HepG2 (cell line): ENCODE measurements around the gene NUBPL. TPM values are rescaled to one million over a fixed set of nuclear protein-coding genes. Genes with fewer than 3 reads are reported as not detected.

Experiments used
- ATF7 ChIP-seq, 2 experiments: fragments of 450-650 bp in 1 of 2; sonication (generic) in 1 of 2; formaldehyde crosslinking in 1 of 2; IDR thresholded peaks; 2 replicates each; pipeline versions ENCODE4 v1.4.0 to v1.6.1; 2016 to 2020; ENCODE audit warnings: antibody characterized with exemption in 1 of 2, mild to moderate bottlenecking in 1 of 2, missing genetic modification reagents in 1 of 2
- CEBPG ChIP-seq: IDR thresholded peaks from 2 replicates; pipeline ENCODE4 v1.6.1; 2016
- ESRRA ChIP-seq: sonication (generic); formaldehyde crosslinking; IDR thresholded peaks from 2 replicates; pipeline ENCODE4 v1.5.1; 2020; ENCODE audit warnings: mild to moderate bottlenecking, low read depth, missing genetic modification reagents
- FOXA3 ChIP-seq: IDR thresholded peaks from 2 replicates; pipeline ENCODE4 v1.6.1; 2016; ENCODE audit warnings: missing genetic modification reagents, missing compliant biosample characterization
- GABPB1 ChIP-seq: IDR thresholded peaks from 2 replicates; pipeline ENCODE4 v1.6.1; 2016; ENCODE audit warnings: mild to moderate bottlenecking, missing genetic modification reagents, moderate library complexity, missing compliant biosample characterization
- HNF4A ChIP-seq: sonication (generic); formaldehyde crosslinking; IDR thresholded peaks from 2 replicates; pipeline ENCODE4 v1.4.0; 2020; ENCODE audit warnings: missing genetic modification reagents
- MAF1 ChIP-seq: sonication (generic); formaldehyde crosslinking; IDR thresholded peaks from 2 replicates; pipeline ENCODE4 v1.5.0; 2020; ENCODE audit warnings: missing genetic modification reagents, borderline replicate concordance
- NFATC3 ChIP-seq: sonication (generic); formaldehyde crosslinking; IDR thresholded peaks from 2 replicates; pipeline ENCODE4 v1.5.1; 2020; ENCODE audit warnings: mild to moderate bottlenecking, missing genetic modification reagents
- NFKB2 ChIP-seq: sonication (generic); formaldehyde crosslinking; IDR thresholded peaks from 2 replicates; pipeline ENCODE4 v1.4.0; 2020; ENCODE audit warnings: missing genetic modification reagents, borderline replicate concordance
- PBX3 ChIP-seq: sonication (generic); formaldehyde crosslinking; IDR thresholded peaks from 2 replicates; pipeline ENCODE4 v1.8.1; 2023; ENCODE audit warnings: missing genetic modification reagents, inconsistent platforms, borderline replicate concordance
- PRMT3 ChIP-seq: sonication (generic); formaldehyde crosslinking; IDR thresholded peaks from 2 replicates; pipeline ENCODE4 v1.8.1; 2022; ENCODE audit warnings: low read depth, mild to moderate bottlenecking, moderate library complexity, missing genetic modification reagents, borderline replicate concordance
- REXO4 ChIP-seq: sonication (generic); formaldehyde crosslinking; IDR thresholded peaks from 2 replicates; pipeline ENCODE4 v1.8.0; 2022; ENCODE audit warnings: missing genetic modification reagents, mild to moderate bottlenecking, borderline replicate concordance
- STAG1 ChIP-seq: sonication (generic); formaldehyde crosslinking; IDR thresholded peaks from 2 replicates; pipeline ENCODE4 v1.4.0; 2020; ENCODE audit warnings: missing genetic modification reagents
- ZC3H4 ChIP-seq: sonication (generic); formaldehyde crosslinking; IDR thresholded peaks from 2 replicates; pipeline ENCODE4 v1.4.0; 2020; ENCODE audit warnings: missing genetic modification reagents, borderline replicate concordance
- ZFP62 ChIP-seq: sonication (generic); formaldehyde crosslinking; IDR thresholded peaks from 2 replicates; pipeline ENCODE4 v1.4.0; 2020; ENCODE audit warnings: missing genetic modification reagents
- ZNF251 ChIP-seq: sonication (generic); formaldehyde crosslinking; IDR thresholded peaks from 2 replicates; pipeline ENCODE4 v1.9.0; 2021; ENCODE audit warnings: mild to moderate bottlenecking, missing genetic modification reagents
- ZNF670 ChIP-seq: sonication (generic); formaldehyde crosslinking; IDR thresholded peaks from 2 replicates; pipeline ENCODE4 v1.8.0; 2022; ENCODE audit warnings: mild to moderate bottlenecking, missing genetic modification reagents, borderline replicate concordance
- ZNF740 ChIP-seq: sonication (generic); formaldehyde crosslinking; IDR thresholded peaks from 2 replicates; pipeline ENCODE4 v1.4.0; 2020; ENCODE audit warnings: missing genetic modification reagents
- ZNF800 ChIP-seq: sonication (generic); formaldehyde crosslinking; IDR thresholded peaks from 2 replicates; pipeline ENCODE4 v1.4.0; 2020; ENCODE audit warnings: missing genetic modification reagents
- polyA plus RNA-seq, 8 experiments: library from polyadenylated mRNA; depleted of rRNA in 3 of 8; stranded (reverse) in 7 of 8; unstranded in 1 of 8; fragments of >200 nt; fragmentation: Illumina TruSeq in 4 of 8; extraction: Trizol in 4 of 8; gene quantifications; 2 replicates each; pipeline versions ENCODE4 v1.2.1 to v1.2.3, GENCODE V29; 2011 to 2016; ENCODE audit warnings: low read depth in 4 of 8, missing spikeins in 1 of 8, mixed read lengths in 1 of 8; ENCODE audit not compliant: insufficient read depth in 1 of 8
- total RNA-seq, 5 experiments: library from RNA; depleted of rRNA; stranded (reverse); fragments of >200 nt; fragmentation: Illumina TruSeq; extraction: Trizol; gene quantifications; 2 replicates each; pipeline ENCODE4 v1.2.3, GENCODE V29; 2016; ENCODE audit warnings: low read depth in 1 of 5
- TF ChIP-seq, protein P1 (sequence below): sonication (generic); formaldehyde crosslinking; IDR thresholded peaks from 2 replicates; pipeline ENCODE4 v1.5.0; 2020; ENCODE audit warnings: mild to moderate bottlenecking, missing genetic modification reagents
- TF ChIP-seq, protein P2 (sequence below), 2 experiments: IDR thresholded peaks; 2 replicates each; pipeline ENCODE4 v1.6.1; 2011 to 2012; ENCODE audit warnings: low read length in 2 of 2, borderline replicate concordance in 1 of 2, low read depth in 1 of 2, mild to moderate bottlenecking in 1 of 2, moderate library complexity in 1 of 2

NUBPL gene
- total and polyA plus RNA-seq, 2 of the 13 experiments (the other 11 are each of a cell fraction or from before 2014, with no cell fraction given), result 21.3 to 44.1 TPM

DNA sequence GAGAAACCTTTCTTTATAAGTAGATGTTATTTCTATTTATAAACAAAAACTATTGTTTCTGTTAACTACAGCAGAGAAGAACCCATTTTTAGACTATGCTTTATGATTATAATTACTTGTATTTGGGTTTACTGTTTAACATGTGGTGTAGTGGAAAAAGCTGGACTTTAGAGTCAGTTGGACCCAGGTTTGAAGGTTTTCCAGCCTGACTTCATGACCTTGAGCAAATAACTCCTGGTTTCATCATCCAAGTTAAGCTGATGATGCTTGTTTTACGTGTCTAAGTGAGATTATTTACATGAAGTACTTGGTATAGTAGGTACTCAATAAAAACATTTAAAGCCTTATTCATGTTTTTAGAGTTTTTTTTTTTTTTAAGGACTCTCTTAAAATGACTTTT, 294.1 kb downstream of the NUBPL start (continued):
- TF ChIP-seq GABPB1 (CRISPR knock-in tag) (no peak; the same call in 1 of the 2 replicates), NFATC3 (no peak), ZNF800 (CRISPR knock-in tag) (no peak), MAF1 (CRISPR knock-in tag) (no peak), CEBPG (peak; percentile 95), ZNF251 (CRISPR knock-in tag) (no peak), ESRRA (CRISPR knock-in tag) (peak; percentile 91), PBX3 (CRISPR knock-in tag) (no peak), REXO4 (CRISPR knock-in tag) (no peak), FOXA3 (CRISPR knock-in tag) (peak; percentile 97), PRMT3 (CRISPR knock-in tag) (no peak), NFKB2 (CRISPR knock-in tag) (no peak), ATF7 (IDR thresholded peaks at IDR 0.05) (peak; percentile 61), ATF7 (CRISPR knock-in tag; IDR thresholded peaks at IDR 0.05) (no peak), ZC3H4 (CRISPR knock-in tag) (no peak), HNF4A (CRISPR knock-in tag) (peak; percentile 99), STAG1 (CRISPR knock-in tag) (no peak; the same call in 1 of the 2 replicates), ZFP62 (CRISPR knock-in tag) (no peak), ZNF670 (no peak), ZNF740 (no peak)
- TF ChIP-seq, protein P1, sequence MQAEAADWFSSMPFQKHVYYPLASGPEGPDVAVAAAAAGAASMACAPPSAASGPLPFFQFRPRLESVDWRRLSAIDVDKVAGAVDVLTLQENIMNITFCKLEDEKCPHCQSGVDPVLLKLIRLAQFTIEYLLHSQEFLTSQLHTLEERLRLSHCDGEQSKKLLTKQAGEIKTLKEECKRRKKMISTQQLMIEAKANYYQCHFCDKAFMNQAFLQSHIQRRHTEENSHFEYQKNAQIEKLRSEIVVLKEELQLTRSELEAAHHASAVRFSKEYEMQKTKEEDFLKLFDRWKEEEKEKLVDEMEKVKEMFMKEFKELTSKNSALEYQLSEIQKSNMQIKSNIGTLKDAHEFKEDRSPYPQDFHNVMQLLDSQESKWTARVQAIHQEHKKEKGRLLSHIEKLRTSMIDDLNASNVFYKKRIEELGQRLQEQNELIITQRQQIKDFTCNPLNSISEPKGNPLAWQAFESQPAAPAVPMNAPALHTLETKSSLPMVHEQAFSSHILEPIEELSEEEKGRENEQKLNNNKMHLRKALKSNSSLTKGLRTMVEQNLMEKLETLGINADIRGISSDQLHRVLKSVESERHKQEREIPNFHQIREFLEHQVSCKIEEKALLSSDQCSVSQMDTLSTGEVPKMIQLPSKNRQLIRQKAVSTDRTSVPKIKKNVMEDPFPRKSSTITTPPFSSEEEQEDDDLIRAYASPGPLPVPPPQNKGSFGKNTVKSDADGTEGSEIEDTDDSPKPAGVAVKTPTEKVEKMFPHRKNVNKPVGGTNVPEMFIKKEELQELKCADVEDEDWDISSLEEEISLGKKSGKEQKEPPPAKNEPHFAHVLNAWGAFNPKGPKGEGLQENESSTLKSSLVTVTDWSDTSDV (CRISPR knock-in tag), result no peak
- TF ChIP-seq, protein P2, sequence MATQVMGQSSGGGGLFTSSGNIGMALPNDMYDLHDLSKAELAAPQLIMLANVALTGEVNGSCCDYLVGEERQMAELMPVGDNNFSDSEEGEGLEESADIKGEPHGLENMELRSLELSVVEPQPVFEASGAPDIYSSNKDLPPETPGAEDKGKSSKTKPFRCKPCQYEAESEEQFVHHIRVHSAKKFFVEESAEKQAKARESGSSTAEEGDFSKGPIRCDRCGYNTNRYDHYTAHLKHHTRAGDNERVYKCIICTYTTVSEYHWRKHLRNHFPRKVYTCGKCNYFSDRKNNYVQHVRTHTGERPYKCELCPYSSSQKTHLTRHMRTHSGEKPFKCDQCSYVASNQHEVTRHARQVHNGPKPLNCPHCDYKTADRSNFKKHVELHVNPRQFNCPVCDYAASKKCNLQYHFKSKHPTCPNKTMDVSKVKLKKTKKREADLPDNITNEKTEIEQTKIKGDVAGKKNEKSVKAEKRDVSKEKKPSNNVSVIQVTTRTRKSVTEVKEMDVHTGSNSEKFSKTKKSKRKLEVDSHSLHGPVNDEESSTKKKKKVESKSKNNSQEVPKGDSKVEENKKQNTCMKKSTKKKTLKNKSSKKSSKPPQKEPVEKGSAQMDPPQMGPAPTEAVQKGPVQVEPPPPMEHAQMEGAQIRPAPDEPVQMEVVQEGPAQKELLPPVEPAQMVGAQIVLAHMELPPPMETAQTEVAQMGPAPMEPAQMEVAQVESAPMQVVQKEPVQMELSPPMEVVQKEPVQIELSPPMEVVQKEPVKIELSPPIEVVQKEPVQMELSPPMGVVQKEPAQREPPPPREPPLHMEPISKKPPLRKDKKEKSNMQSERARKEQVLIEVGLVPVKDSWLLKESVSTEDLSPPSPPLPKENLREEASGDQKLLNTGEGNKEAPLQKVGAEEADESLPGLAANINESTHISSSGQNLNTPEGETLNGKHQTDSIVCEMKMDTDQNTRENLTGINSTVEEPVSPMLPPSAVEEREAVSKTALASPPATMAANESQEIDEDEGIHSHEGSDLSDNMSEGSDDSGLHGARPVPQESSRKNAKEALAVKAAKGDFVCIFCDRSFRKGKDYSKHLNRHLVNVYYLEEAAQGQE (IDR thresholded peaks at IDR 0.05; ENCODE audit: borderline replicate concordance in 1 of 2, low read depth in 1 of 2, low read length in 2 of 2), result peak in 1 of 2 experiments; percentile 22; a peak in 1 of 4 replicates
